OCI-LY7 (cell line): ENCODE data around the gene CST6.

Experiments
- CTCF ChIP-seq: fragments of 200-600 bp; sonication (generic); conservative IDR thresholded peaks from 2 replicates; pipeline ENCODE4 v1.5.1; 2014; ENCODE audit warnings: mild to moderate bottlenecking, antibody characterized with exemption, low read length, moderate library complexity, mixed read lengths
- EZH2phosphoT487 ChIP-seq: fragments of 200-600 bp; sonication (generic); IDR thresholded peaks from 2 replicates; pipeline ENCODE4 v1.6.1; 2018; ENCODE audit warnings: low read depth, borderline replicate concordance, mild to moderate bottlenecking, mixed run types, antibody characterized with exemption, low read length, moderate library complexity, mixed read lengths

- TF ChIP-seq CTCF (no peak), EZH2phosphoT487 (no peak)
Measured at GRCh38 chr11:66052664-66052982, 40.8 kb downstream of the CST6 start.
